ENCODE results near the gene SETMAR. TPM values are rescaled to one million over a fixed set of nuclear protein-coding genes. Genes with fewer than 3 reads are reported as not detected.
"Not testable (repeated sequence)": the region's sequence is repeated elsewhere in the genome, so short reads cannot be mapped to it uniquely, and the experiment has no call there.

Gene SETMAR
- total RNA-seq, 2 donors from 2014 or later = 7.1 to 12.4 TPM

- H3K36me3 Mint-ChIP-seq (ENCODE audit: low read depth); ATAC-seq (replicated peaks); H3K4me1 Mint-ChIP-seq; H3K4me3 Mint-ChIP-seq; H3K9me3 Mint-ChIP-seq; H3K27me3 Mint-ChIP-seq; H3K27ac Mint-ChIP-seq: not testable (repeated sequence)
These were observed 26.6 kb downstream of the SETMAR start for GRCh38 chr3:4329806-4330205.

- Mint-ChIP-seq H3K9me3 (peaks cover 9% of the 10 kb centered on the region), H3K4me1 (no peaks in the 10 kb centered on the region), H3K27ac (no peak overlapping the region), H3K4me3 (no peak overlapping the region), H3K27me3 (no peaks in the 10 kb centered on the region), H3K36me3 (ENCODE audit: low read depth) (no peaks in the 10 kb centered on the region)
- ATAC-seq (replicated peaks) = no peak
These were observed 28.9 kb downstream of the SETMAR start for GRCh38 chr3:4332111-4332510.

GRCh38 chr3:4332574-4332973 is 29.4 kb downstream of the SETMAR start:
- Mint-ChIP-seq H3K4me3 (no peak overlapping the region), H3K4me1 (no peaks in the 10 kb centered on the region), H3K36me3 (ENCODE audit: low read depth) (no peaks in the 10 kb centered on the region), H3K9me3 (peaks cover 9% of the 10 kb centered on the region), H3K27ac (no peak overlapping the region), H3K27me3 (no peaks in the 10 kb centered on the region)
- ATAC-seq (replicated peaks) = no peak

DNA sequence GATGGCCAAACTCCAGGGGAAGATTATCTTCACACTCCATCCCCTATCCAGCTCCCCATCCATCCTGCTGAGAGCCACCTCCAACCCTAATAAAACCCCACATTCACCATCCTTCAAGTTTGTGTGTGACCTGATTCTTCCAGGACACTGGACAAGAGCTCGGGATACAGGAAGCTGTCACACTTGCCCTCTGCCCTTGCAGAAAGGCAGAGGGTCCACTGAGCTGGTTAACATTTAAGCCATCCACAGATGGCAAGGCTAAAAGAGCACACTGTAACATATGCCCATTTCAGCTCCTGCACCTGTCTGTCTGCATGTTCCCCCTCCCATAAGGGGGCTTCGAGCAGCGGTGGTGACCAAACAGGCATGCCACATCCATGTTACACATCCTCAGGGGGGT is 29.8 kb downstream of the SETMAR start:
- Mint-ChIP-seq H3K27ac (no peak overlapping the region), H3K9me3 (peaks cover 9% of the 10 kb centered on the region)
- no peak for ATAC-seq (replicated peaks)

DNA sequence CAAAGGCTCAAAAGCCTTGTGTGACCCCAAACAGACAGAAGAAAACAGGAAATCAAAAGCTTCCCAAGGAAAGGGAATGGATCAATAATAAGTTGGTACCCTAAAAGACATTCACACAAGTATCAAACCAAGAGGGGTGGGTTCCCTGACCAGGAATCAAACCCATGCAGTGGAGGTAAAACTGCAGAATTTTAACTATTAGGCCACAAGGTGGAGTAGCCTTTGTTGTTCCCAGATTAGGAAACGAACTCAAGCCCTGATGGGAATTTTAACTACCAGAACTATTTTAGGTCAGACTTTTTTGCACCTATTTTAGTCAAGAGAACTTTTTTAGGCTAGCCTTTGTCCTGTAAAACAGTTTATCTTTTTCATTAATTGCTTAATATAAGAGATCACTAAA is 31.4 kb downstream of the SETMAR start:
- Mint-ChIP-seq H3K4me3 (no peak overlapping the region), H3K27me3 (no peaks in the 10 kb centered on the region), H3K9me3 (peaks cover 4% of the 10 kb centered on the region), H3K36me3 (ENCODE audit: low read depth) (no peaks in the 10 kb centered on the region), H3K4me1 (no peaks in the 10 kb centered on the region), H3K27ac (no peak overlapping the region)
- ATAC-seq (replicated peaks) = no peak

More for the DNA sequence above, 29.8 kb downstream of the SETMAR start:
- Mint-ChIP-seq H3K4me3 (no peak overlapping the region), H3K27me3 (no peaks in the 10 kb centered on the region), H3K4me1 (no peaks in the 10 kb centered on the region), H3K36me3 (ENCODE audit: low read depth) (no peaks in the 10 kb centered on the region)

GRCh38 chr3:4335840-4336562 is 32.8 kb downstream of the SETMAR start:
- no peak overlapping the region for H3K27ac Mint-ChIP-seq
- no peak overlapping the region for H3K4me3 Mint-ChIP-seq
- no peaks in the 10 kb centered on the region for H3K27me3 Mint-ChIP-seq
- no peak for ATAC-seq (replicated peaks)
- H3K9me3 Mint-ChIP-seq = no peaks in the 10 kb centered on the region
- no peaks in the 10 kb centered on the region for H3K36me3 Mint-ChIP-seq (ENCODE audit: low read depth)
- H3K4me1 Mint-ChIP-seq = no peaks in the 10 kb centered on the region

DNA sequence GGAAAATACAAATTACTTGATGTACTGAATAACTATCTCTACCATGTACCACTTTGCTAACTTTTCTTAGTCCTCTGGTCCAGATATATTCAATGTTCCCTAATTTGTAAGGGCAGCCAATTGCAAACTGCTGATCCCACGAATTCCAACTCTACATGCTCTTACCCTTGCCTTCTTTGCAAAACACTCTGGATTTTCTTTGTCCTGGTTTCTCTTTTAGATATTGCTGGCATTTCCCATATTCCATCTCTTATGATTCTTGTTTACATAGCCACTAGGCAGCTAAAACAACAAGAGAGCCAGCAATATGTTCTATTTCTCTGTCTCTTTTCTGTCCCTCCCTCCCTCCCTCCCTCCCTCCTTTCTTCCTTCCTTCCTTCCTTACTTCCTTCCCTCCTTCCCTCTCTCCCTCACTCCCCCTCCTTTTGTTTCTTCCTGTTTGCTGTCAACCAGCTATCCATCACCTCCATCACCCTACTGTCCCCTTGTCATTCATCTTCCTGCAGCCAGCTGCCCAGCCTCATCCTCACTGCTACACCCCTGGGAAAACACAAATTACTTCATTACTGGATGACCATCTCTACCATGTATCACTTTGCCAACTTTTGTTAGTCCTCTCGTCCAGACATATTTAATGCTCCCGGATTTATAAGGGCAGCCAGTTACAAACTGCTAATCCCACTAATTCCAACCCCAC is 33.8 kb downstream of the SETMAR start:
- Mint-ChIP-seq H3K4me1 (no peaks in the 10 kb centered on the region), H3K36me3 (ENCODE audit: low read depth) (no peaks in the 10 kb centered on the region), H3K4me3 (no peak overlapping the region), H3K27ac (no peak overlapping the region), H3K27me3 (no peaks in the 10 kb centered on the region), H3K9me3 (no peaks in the 10 kb centered on the region)
- ATAC-seq (replicated peaks) = no peak

DNA sequence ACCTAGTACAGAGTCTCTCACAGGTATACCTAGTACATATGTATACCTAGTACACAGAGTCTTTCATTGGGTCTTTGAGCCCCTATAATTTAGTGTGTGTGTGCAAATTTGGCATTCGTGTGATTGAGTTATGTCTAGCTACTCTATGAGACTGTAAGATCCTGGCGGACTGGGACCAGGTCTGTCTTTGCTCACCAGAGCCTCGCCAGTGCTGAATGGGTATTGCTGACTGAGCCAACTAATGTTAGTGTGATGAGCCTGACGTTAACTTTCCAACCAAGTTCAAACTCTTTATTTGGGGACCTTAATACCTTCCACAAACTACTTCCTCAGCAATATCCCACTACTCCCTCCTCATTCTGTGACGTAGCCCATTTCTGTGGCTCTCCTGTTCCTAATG is 35.6 kb downstream of the SETMAR start:
- Mint-ChIP-seq H3K27me3 (no peaks in the 10 kb centered on the region), H3K9me3 (no peaks in the 10 kb centered on the region), H3K4me1 (no peaks in the 10 kb centered on the region), H3K36me3 (ENCODE audit: low read depth) (no peaks in the 10 kb centered on the region), H3K27ac (no peak overlapping the region), H3K4me3 (no peak overlapping the region)
- ATAC-seq (replicated peaks) = no peak

GRCh38 chr3:4340077-4340410 is 36.9 kb downstream of the SETMAR start:
- ATAC-seq (replicated peaks) = no peak
- Mint-ChIP-seq H3K27ac (no peak overlapping the region), H3K9me3 (no peaks in the 10 kb centered on the region), H3K36me3 (ENCODE audit: low read depth) (no peaks in the 10 kb centered on the region), H3K27me3 (no peaks in the 10 kb centered on the region), H3K4me3 (no peak overlapping the region), H3K4me1 (no peaks in the 10 kb centered on the region)

DNA sequence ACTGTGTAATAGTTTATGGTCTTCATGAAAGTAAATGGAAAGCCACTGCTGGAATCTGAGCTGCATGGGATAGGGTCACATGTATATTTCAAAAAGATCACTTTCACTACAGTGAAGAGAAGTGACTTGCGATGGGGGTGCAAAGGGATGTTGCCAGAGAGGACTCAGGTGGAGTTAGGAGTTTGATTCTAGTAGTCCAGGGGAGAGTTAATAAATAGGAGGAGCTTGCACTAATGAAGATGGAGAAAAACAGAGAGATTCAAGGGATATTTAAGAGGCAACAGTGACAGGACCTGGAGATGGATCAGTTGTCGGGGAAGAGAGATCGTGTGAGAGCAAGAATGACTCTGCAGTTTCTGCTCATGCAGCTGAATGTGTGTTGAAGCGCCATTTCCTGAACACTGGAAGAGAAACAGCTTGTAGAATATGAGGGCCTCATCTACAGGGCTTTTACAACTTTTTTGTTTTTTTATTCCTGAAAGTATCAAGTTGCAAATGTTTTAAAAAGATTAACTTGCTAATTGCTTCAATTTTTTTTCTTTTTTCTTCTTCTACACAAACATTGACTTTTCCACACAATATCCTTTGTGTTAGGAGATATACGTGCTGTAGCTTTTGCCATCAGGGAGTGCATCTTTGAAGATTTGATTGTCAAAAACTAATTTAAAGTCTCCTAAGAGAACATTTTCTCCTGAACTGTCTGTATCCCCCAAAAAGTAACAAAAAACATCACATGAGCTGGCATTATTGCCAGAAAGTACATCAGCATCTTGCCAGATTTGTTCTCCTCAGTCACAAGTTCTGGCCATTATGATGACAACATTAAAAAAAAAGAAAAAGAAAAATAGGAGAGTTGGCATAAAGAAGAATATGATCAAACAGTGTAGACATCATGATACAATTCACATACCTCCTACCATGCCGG is 37.5 kb downstream of the SETMAR start:
- Mint-ChIP-seq H3K36me3 (ENCODE audit: low read depth) (no peaks in the 10 kb centered on the region), H3K4me3 (no peak overlapping the region), H3K27me3 (no peaks in the 10 kb centered on the region), H3K9me3 (no peaks in the 10 kb centered on the region), H3K27ac (no peak overlapping the region), H3K4me1 (no peaks in the 10 kb centered on the region)
- ATAC-seq (replicated peaks) = no peak

DNA sequence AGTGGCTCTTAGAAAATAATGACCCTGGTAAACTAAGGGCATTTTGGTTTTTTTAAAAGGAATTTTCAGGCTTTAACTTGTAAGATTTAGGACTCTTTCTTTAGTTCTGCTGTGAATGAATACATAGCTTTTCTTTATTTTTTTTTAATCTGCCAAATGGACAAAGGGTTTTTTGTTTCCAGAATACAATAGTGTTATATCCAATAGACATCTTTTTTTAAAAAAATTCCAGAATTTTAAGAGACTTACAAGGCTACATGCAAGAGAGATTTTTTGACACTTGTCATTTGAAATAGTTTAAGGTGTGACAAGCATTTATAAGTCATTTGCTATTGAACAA is 38.1 kb downstream of the SETMAR start:
- ATAC-seq (replicated peaks) = no peak
- no peaks in the 10 kb centered on the region for H3K4me1 Mint-ChIP-seq
- no peak overlapping the region for H3K4me3 Mint-ChIP-seq
- H3K9me3 Mint-ChIP-seq = no peaks in the 10 kb centered on the region
- no peak overlapping the region for H3K27ac Mint-ChIP-seq
- H3K27me3 Mint-ChIP-seq = no peaks in the 10 kb centered on the region
- no peaks in the 10 kb centered on the region for H3K36me3 Mint-ChIP-seq (ENCODE audit: low read depth)

DNA sequence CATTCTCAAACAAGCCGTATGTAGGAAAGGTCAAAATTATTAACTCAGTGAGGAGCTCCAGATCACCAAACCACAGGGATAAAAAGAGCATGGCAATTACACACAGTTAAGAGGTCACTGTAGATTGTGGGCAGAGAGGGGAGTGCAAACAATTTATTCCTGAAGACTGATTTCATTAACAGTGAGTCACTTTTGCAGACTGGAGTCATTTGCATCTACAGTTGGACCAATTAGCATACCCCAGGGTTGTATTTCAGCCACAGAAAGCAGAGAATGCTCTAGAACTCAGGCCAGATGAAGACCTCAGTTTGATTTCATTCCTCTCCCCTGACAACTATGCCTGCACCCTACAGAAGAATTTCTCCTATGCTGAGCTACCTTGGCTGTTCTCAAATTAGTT is 40.1 kb downstream of the SETMAR start:
- H3K36me3 Mint-ChIP-seq (ENCODE audit: low read depth) = no peaks in the 10 kb centered on the region
- no peaks in the 10 kb centered on the region for H3K9me3 Mint-ChIP-seq
- no peak for ATAC-seq (replicated peaks)
- H3K27ac Mint-ChIP-seq = no peak overlapping the region
- no peak overlapping the region for H3K4me3 Mint-ChIP-seq
- H3K27me3 Mint-ChIP-seq = no peaks in the 10 kb centered on the region
- no peaks in the 10 kb centered on the region for H3K4me1 Mint-ChIP-seq

DNA sequence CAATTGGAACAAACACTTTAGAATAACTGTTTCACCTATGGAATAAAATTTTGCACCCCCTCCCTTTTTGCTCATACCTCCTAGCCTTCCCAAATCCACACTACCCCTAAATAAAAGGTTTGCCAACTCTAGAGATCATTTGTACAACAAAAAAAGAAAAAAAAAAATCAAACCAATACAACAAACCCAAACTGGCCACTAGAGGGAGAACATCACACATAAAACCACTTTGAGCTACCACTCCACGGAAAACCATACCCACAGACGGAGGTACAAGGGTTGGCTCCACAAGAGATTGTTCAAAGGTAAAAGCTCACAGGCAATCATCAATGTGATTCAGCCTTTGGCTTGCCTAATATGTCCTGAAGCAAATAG is 47.6 kb downstream of the SETMAR start:
- no peaks in the 10 kb centered on the region for H3K27me3 Mint-ChIP-seq

DNA sequence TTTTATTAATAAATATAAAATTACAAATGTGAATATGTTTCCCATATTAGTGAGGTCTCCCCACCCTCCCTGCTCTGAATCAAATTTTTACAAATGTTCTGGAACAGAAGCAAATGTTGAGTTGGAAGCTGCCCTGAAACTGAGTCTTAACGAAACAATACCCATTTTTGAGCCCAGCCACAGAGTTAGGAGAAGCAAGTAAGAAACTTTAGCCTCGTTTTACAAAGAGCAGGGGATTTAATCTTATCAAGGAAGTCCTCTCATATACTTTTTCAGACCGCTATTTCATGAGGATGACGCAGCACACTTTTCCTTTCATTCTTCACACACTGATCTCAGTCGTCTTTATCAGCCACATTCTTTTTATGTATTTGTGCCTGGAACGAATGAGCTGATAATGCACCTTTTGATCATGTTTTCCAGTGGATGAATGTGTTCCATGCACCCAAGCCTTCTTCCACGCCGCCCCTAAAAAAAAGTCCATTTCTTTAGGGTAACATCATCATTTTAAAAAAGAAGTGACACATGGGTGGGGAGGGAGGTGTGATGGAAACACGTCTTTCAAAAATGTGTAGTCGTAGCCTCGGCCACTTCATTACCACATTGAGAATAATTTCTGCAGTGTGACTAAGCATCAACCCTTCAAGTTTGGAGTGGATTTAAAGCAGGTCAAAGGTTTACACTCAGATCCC is 48.1 kb downstream of the SETMAR start:
- Mint-ChIP-seq H3K4me3 (peak overlapping the region; percentile 44), H3K4me1 (peaks cover 11% of the 10 kb centered on the region), H3K27me3 (no peaks in the 10 kb centered on the region), H3K9me3 (no peaks in the 10 kb centered on the region), H3K27ac (peak overlapping the region; percentile 12), H3K36me3 (ENCODE audit: low read depth) (no peaks in the 10 kb centered on the region)
- peak; percentile 90 for ATAC-seq (replicated peaks)

More for the DNA sequence above, 47.6 kb downstream of the SETMAR start:
- H3K9me3 Mint-ChIP-seq = no peaks in the 10 kb centered on the region
- H3K4me1 Mint-ChIP-seq = peaks cover 11% of the 10 kb centered on the region
- peak; percentile 70 for ATAC-seq (replicated peaks)
- peak overlapping the region; percentile 44 for H3K4me3 Mint-ChIP-seq
- no peaks in the 10 kb centered on the region for H3K36me3 Mint-ChIP-seq (ENCODE audit: low read depth)
- H3K27ac Mint-ChIP-seq = peak overlapping the region; percentile 12

Measured in activated T-helper 17 cell treated with anti-CD3 and anti-CD28 coated beads, Interleukin-2, amount 50 U/mL, for 72 hours (primary cell).